NCI-H2196 (cell line): ENCODE data around the gene PPP2R1A.
"Not testable (repeated sequence)": the region's sequence is repeated elsewhere in the genome, so short reads cannot be mapped to it uniquely, and the experiment has no call there.

Source experiments
- DNase-seq: peaks from one replicate; lab custom pipeline; 2025; ENCODE audit not compliant: unreplicated experiment; lab: John Stamatoyannopoulos, UW

Gene PPP2R1A

DNA sequence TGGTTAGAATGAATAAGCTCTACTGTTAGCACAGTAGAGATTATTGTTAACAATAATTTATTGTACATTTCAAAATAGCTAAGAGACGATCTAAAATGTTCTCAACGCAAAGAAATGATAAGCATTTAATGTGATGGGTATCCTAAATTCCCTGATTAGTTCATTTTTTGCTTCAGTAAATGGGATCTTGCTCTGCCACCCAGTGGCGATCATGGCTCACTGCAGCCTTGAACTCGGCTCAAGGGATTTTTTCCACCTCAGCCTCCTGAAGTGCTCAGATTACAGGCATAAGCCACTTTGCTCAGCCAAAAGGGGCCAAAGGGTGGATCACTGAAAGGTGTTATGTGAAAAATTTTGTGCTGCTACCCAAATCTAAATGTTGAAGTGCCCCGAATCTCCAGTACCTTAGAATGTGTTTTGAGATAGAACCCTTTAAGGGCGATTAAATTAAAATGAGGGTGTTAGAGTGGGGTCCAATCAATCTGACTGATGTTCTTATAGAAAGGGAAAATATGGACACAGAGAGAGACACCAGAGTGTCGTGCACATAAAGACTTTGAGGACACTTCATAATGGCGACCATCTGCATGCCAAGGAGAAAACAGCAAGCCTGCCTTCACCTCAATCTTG lies 48.0 kb downstream of the PPP2R1A start:
- peak; percentile 60 for DNase-seq

DNA sequence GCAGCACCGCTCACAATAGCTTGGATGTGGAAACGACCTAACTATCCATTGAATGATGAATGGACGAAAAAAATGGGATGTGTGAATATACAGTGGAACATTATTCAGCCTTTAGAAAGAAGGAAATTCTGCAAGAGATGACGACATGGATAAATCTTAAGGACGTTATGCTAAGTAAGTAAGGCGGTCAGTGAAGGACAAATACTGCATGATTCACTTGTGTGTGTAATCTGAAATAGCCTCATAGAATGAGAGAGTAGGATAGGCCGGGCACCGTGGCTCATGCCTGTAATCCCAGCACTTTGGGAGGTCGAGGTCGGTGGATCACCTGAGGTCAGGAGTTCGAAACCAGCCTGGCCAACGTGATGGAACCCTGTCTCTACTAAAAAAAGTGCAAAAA lies 54.2 kb downstream of the PPP2R1A start:
- DNase-seq, result no peak

DNA sequence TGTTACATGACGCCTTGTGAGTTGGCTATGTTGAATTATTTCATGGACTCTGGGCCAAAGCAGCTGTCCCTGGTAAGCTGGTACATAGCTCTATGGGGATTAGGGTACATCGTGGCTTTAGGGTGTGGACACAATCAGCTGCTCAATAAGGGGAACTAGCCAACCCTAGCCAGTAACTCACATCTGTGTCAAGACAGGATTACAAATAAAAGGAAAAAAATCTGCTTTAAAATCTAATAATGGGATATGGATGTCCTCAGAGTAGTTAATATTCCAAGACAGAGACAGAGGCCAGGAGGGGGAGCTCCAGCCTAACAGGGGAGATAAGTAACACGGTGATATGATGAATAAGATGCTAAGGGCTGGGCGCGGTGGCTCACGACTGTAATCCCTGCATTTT lies 58.4 kb downstream of the PPP2R1A start:
- DNase-seq, result no peak

DNA sequence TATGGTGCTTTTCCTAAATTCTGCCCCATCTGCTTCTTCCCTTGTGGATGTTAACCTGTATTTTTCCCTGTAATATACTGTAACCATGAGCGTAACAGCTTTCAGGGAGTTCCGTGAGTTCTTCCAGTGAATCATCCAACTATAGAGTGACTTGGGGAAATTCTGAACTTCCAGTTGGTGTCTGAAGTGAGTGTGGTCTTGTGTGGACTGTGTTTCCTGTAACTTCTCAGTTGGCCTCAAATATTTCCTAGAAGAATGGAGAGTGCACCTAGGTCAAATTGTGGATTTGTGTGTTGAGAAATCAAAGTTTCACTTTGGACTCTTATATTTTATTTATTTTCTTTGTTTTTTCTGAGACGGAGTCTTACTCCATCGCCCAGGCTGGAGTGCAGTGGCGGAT lies 68.6 kb downstream of the PPP2R1A start:
- DNase-seq, result no peak

DNA sequence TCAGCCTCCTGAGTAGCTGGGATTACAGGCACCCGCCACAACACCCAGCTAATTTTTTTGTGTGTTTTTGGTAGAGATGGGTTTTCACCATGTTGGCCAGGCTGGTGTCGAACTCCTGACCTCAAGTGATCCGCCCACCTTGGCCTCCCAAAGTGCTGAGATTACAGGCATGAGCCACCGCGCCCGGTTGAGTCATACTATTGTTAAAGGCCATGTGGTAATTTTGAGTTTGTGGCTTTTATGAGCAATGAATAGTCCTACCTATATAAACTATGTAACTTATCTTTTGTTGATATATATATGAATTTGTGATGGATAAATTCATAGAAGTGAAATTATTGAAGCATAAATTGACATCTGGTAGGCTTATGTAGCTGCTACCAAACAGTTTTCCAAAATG lies 75.7 kb downstream of the PPP2R1A start:
- not testable (repeated sequence) for DNase-seq

DNA sequence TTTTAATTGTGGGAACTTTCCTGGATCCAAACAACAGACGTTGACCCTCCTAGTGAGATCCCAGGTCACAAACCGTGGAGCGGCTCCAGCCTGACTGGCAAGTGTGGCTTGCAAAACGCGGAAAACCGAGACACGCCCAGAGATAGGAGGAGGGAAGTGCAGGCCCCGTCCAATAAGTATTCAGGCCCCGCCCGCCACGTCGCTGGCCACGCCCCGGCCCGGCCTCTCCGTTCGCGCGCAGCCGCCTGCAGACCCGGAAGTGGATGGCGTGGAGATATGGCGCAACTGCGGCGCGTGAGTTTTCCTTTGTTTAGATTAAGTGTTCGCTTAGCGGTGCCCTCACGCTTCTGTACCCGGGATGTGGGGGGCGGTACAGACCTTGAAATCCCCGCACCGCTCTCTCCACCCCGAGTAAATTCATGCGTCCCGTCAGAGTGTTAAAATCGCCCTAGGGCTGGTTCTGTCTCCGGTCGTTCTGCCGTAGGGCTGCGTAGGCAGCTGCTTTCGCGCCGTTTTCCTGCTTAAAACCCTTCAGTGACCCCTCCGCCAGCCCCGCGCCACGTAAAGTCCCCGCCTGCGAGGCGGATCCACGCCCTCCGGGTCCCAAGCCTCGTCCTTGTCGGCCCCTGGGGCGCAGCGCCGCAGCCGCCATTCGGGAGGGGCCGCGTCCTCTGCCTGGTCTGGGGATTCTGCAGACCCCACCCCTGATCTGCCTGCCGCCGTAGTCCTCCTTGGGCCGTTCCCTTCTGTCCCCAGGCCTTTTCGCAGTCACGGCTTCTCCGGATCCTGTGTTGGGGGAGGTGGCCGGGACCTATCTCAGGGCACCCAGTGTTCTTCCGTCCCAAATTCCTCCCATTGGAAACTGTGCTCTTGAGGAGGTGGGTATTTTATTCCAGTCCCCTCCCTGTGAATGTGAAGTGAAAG lies 79.7 kb downstream of the PPP2R1A start, which contains the start of gene ZNF766:
TSS of gene ZNF766 (plus strand) at position 250 of the 924 bp plus-strand sequence. CDS start at position 277, 27 bp downstream.
- DNase-seq, result peak; percentile 95

DNA sequence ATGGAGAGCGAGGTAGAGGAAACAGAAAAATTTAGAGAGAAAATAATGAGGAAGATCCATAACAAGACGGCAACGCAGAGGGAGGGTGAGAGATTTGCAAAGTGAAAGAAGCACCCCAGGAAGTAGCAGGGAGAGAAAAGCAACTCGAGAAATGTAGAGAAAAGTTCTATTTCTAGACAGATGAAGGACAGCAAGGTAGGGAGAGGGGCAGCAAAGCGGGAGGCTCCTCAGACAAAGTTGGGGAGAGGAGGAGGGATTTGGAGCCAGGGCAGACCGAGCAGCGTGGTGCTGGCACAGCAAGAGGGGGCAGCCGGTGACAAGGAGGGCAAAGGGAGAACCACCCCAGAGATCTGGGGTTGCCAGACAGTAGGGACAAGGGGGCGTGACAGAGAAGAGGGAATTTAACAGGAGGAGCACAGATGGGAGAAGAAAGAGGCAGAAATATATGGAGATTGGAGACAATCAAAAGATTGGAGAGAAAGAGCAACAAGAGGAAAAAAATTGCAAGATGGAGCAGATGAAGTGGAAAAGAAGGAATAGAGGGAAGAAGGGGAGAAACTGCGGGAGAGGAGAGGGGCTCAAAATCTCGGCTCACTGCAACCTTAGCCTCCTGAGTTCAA lies 80.5 kb downstream of the PPP2R1A start:
- no peak for DNase-seq

DNA sequence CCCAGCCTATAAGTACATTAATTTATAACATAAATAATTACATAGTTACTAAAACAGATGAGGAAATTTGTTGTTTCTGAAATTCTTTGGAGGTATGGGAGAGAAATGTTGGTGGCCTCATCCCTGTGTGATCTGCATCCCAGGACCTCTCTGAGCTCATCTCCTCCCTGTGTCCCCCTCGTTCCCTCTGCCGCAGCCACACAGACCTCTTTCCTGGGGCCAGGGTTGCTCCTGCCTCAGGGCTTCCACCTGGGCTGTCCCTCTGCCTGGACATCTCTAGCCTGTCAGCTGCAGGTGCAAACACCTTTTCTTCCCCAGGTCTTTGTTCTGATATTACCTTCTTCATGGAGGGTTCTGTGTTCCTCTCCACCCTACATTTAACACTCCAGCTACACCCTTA lies 83.4 kb downstream of the PPP2R1A start:
- no peak for DNase-seq

DNA sequence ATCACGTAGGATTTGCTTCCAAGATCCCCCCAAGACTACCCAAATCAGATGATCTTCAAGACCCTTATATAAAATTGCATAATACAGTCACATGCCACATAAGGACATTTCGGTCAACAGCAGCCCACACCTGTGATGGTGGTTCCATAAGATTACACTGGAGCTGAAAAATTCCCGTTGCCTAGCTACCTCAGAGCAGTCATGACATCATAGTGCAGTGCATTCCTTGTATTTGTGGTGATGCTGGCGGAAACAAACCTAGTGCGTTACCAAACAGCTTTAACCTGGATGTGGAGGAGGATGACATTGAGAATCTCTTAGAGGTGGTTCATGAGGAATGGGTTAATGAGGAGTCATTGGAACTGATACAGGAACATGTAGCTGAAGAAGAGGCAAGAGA lies 84.3 kb downstream of the PPP2R1A start:
- DNase-seq, result no peak

DNA sequence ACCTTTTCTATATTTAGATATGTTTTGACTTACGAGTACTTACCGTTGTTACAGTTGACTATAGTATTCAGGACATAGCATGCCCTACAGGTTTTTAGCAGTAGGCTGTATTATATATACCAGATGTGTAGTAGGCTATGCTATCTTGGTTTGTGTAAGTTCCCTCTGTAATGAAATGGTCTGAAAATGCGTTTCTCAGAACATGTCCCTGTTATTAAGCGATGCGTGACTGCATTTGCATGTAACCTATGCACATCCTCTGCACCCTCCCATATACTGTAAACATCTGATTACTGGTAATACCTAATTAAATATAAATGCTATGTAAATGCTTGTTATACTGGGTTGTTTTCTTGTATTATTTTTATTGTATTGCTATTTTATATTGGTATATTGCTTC lies 86.1 kb downstream of the PPP2R1A start:
- DNase-seq, result no peak

DNA sequence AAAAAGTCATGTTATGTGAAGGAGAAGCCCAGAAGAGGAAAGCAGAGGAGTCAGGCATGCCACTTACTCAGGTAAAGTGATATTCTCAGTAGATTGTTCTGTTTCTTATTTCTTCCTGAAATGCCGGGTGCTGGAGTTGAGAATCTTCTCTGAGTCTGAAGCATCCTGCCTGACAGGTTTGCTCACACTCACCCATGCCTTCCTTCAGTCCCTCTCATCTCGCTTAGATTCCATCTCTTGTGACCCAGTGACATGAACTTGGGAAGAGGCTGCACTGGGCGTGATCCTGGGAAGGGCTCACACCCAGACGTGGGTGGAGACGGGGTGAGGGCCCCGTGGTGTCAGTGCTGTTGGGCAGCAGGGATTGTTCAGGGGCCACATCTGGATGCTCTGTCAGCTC lies 87.6 kb downstream of the PPP2R1A start:
- no peak for DNase-seq
